Measurements from ENCODE around the gene CCDC15.

- TF ChIP-seq ZFP30 (CRISPR knock-in tag; IDR thresholded peaks at IDR 0.05) = no peak
- no peak for TF ChIP-seq ESRRG (CRISPR knock-in tag; IDR thresholded peaks at IDR 0.05)
- no peak for TF ChIP-seq PATZ1 (CRISPR knock-in tag; IDR thresholded peaks at IDR 0.05; ENCODE audit: borderline replicate concordance)
- TF ChIP-seq TSHZ2 (CRISPR knock-in tag; IDR thresholded peaks at IDR 0.05) = no peak
- no peak for TF ChIP-seq ARNTL (CRISPR knock-in tag; IDR thresholded peaks at IDR 0.05; ENCODE audit: borderline replicate concordance, low read depth)
- no peak for TF ChIP-seq ZNF565 (CRISPR knock-in tag; conservative IDR thresholded peaks at IDR 0.05; ENCODE audit: low read depth)
- TF ChIP-seq ZNF8 (CRISPR knock-in tag; IDR thresholded peaks at IDR 0.05) = no peak
- no peak for TF ChIP-seq ZFP3 (CRISPR knock-in tag; IDR thresholded peaks at IDR 0.05)
- TF ChIP-seq ZC3H10 (CRISPR knock-in tag; IDR thresholded peaks at IDR 0.05) = no peak
- no peak for TF ChIP-seq POU6F1 (CRISPR knock-in tag; IDR thresholded peaks at IDR 0.05; ENCODE audit: borderline replicate concordance, low read depth)
- TF ChIP-seq BACH2 (CRISPR knock-in tag; IDR thresholded peaks at IDR 0.05; ENCODE audit: borderline replicate concordance) = no peak
Observed at GRCh38 chr11:125064070-125064469, 110.1 kb downstream of the CCDC15 start.

All from SK-N-SH treated with all-trans-retinoic acid at 6 μM for 48 hours (cell line).